Activated naive CD4-positive, alpha-beta T cell treated with anti-CD3 and anti-CD28 coated beads for 36 hours (primary cell): ENCODE measurements around the gene TAX1BP3. TPM values are rescaled to one million over a fixed set of nuclear protein-coding genes. Genes with fewer than 3 reads are reported as not detected.
A peak's percentile ranks its signal among the peaks of the same experiment; 100 is the strongest.

Experiments
- CTCF ChIA-PET: fragments of 350-600 bp; sonication (Branson Sonifier 250); formaldehyde crosslinking; loops from one replicate; lab custom pipeline; 2021; ENCODE audit warnings: antibody characterized with exemption; lab: Charles Lee
- DNase-seq: peaks from one replicate; pipeline ENCODE4 v3.0.0-alpha.2; 2020
- H3K27ac Mint-ChIP-seq: one replicate; pipeline ENCODE4 v1.8.0; 2021; ENCODE audit warnings: mild to moderate bottlenecking, mixed read lengths
- H3K27me3 Mint-ChIP-seq: one replicate; pipeline ENCODE4 v1.8.0; 2021; ENCODE audit warnings: low read depth, mixed read lengths
- H3K36me3 Mint-ChIP-seq: one replicate; pipeline ENCODE4 v1.8.0; 2021; ENCODE audit warnings: low read depth, mixed read lengths
- H3K4me1 Mint-ChIP-seq: one replicate; pipeline ENCODE4 v1.8.0; 2021; ENCODE audit warnings: low read depth, mixed read lengths
- H3K4me3 Mint-ChIP-seq: one replicate; pipeline ENCODE4 v1.8.0; 2021; ENCODE audit warnings: mild to moderate bottlenecking, moderate library complexity, mixed read lengths
- H3K9me3 Mint-ChIP-seq: one replicate; pipeline ENCODE4 v1.8.0; 2021; ENCODE audit warnings: mixed read lengths
- intact Hi-C: fragments of 100-400 bp; cut with micrococcal nuclease; formaldehyde crosslinking; loops from one replicate; pipeline ENCODE4 v1.15.1; 2023
- total RNA-seq, 2 experiments: library from RNA; stranded (reverse); gene quantifications; one replicate each; pipeline ENCODE4 v1.2.3, GENCODE V29; 2021

The TAX1BP3 gene
- total RNA-seq, 2 experiments from 2014 or later = 17.7 to 19.3 TPM

DNA sequence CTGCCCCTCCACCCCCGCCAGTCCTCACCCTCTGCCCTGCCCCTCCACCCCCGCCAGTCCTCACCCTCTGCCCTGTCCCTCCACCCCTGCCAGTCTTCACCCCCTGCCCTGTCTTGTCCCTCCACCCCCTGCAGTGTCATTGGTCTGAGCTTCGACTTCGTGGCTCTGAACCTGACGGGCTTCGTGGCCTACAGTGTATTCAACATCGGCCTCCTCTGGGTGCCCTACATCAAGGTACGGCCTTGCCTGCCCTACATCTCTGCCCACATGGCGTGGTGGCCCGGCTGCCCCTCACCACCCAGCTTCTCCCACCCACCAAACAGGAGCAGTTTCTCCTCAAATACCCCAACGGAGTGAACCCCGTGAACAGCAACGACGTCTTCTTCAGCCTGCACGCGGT lies 12.0 kb downstream of the TAX1BP3 start:
- Mint-ChIP-seq H3K27ac (no peak overlapping the region), H3K4me1 (no peaks in the 10 kb centered on the region), H3K36me3 (no peaks in the 10 kb centered on the region), H3K9me3 (no peaks in the 10 kb centered on the region), H3K27me3 (no peaks in the 10 kb centered on the region), H3K4me3 (no peak overlapping the region)
- intact Hi-C loops = no loop called here
- no peak for DNase-seq
- CTCF ChIA-PET = no interaction called here

DNA sequence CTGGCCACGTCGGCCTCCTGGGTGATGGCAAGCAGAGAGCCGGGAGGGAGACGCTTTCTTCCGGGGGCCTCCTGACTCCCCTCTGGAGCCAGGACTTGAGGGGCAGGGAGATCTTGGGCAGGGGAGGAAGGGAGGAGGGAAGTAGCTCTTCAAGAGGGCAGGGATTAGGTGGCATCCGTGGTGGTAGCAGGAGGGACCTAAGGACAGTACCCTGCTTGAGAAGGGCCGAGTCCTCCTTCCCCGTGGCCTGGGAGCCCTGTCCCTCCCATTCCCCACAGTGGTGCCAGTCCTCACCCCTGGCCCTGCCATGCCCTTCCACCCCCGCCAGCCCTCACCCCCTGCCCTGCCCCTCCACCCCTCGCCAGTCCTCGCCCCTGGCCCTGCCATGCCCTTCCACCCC lies 12.6 kb downstream of the TAX1BP3 start:
- no peak overlapping the region for H3K27ac Mint-ChIP-seq
- CTCF ChIA-PET = no interaction called here
- H3K4me1 Mint-ChIP-seq = no peaks in the 10 kb centered on the region
- DNase-seq = no peak
- H3K9me3 Mint-ChIP-seq = no peaks in the 10 kb centered on the region
- H3K36me3 Mint-ChIP-seq = no peaks in the 10 kb centered on the region
- intact Hi-C loops = no loop called here
- no peak overlapping the region for H3K4me3 Mint-ChIP-seq
- H3K27me3 Mint-ChIP-seq = no peaks in the 10 kb centered on the region

DNA sequence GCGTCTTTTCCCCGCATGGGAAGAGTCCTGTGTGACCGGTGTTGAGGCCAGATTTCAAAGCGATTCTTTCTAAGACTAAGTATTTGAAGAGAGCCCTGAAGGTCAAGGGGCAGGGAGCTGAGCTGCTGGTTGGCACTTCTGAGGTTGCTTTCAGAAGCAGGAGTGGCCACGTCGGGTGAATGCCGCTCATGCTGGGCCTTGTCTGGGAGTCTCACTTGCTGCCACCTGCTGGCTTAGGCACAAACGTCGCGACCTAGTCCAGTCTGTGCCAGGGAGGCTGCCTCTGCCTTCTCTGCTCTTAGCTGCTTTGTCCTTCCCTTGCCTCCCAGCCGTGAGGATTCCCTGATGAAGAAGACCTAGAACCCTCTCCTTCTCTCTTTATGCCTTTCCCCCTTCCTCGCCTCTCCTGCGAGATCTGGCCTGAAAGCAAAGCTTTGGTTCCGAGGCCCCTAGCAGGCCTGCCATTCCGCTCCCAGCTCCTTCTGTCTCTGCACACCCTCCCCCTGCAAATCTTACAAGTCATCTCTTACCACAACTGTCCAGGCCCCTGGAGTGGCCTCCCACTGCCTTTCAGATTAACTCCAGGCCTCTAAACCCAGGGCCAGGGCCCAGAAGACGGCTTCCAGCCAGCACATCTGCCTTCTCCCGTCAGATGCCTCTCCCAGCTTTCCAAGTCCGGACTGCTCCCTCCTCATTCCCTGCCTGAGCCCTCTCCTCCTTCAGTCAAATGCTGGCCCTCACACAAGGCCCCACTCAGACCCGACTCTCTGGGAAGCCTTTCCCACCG lies 20.4 kb downstream of the TAX1BP3 start:
- Mint-ChIP-seq H3K27ac (no peak overlapping the region), H3K36me3 (peaks cover 1% of the 10 kb centered on the region), H3K4me1 (no peaks in the 10 kb centered on the region), H3K4me3 (no peak overlapping the region), H3K9me3 (no peaks in the 10 kb centered on the region), H3K27me3 (no peaks in the 10 kb centered on the region)
- intact Hi-C loops = loop anchor here (1.0 to 2.0 kb wide), 2 partner anchors 46 to 113 kb away; no protein-coding TSS in a partner anchor
- CTCF ChIA-PET = interaction anchor here (0.6 to 1.8 kb wide), 9 partner anchors 11 to 1008 kb away, joined by 3 to 7 read pairs (median 4); no protein-coding TSS in a partner anchor
- DNase-seq = peak; percentile 71

DNA sequence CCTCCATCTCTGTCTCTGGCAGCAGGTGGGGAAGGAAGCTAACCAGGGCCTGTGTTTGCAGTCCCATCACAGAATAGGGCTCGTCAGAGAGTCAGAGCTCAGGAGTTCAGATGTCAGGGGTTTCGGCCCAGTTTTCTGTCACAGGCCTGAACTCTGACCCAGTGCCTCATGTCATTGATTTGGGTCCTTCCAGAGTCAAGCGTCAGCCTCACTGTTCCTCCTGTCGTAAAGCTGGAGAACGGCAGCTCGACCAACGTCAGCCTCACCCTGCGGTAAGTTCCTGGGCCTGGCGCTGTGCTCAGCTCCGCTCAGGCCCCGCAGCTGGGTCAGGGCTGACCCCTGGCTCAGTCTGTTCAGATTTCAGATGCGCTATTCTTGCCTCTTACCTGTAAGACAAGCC lies 21.1 kb downstream of the TAX1BP3 start:
- no peak for DNase-seq
- H3K27me3 Mint-ChIP-seq = no peaks in the 10 kb centered on the region
- no peaks in the 10 kb centered on the region for H3K4me1 Mint-ChIP-seq
- H3K4me3 Mint-ChIP-seq = no peak overlapping the region
- intact Hi-C loops = no loop called here
- H3K27ac Mint-ChIP-seq = no peak overlapping the region
- CTCF ChIA-PET = interaction anchor here (0.7 to 1.8 kb wide), 8 partner anchors 10 to 615 kb away, joined by 3 to 7 read pairs (median 4); no protein-coding TSS in a partner anchor
- H3K36me3 Mint-ChIP-seq = peaks cover 1% of the 10 kb centered on the region
- H3K9me3 Mint-ChIP-seq = no peaks in the 10 kb centered on the region

DNA sequence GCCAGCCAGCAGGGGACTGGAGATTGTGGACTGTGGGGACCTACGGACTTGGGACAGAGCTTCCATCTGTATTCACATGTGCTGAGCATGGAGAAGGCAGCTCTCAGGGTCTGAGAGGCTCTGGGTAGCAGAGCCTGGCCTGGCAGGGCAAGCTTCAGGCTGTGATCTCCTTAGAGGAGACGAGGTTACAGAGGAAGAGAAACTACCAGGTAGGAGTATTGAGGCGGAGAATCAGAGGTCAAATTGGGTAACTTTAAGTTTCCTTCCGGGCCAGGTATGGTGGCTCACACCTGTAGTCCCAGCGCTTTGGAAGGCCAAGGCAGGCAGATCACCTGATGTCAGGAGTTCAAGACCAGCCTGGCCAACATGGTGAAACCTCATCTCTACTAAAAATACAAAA lies 23.1 kb downstream of the TAX1BP3 start:
- intact Hi-C loops = no loop called here
- DNase-seq = no peak
- peaks cover under 1% of the 10 kb centered on the region for H3K4me1 Mint-ChIP-seq
- H3K36me3 Mint-ChIP-seq = peaks cover 1% of the 10 kb centered on the region
- no peak overlapping the region for H3K27ac Mint-ChIP-seq
- CTCF ChIA-PET = no interaction called here
- H3K9me3 Mint-ChIP-seq = no peaks in the 10 kb centered on the region
- no peaks in the 10 kb centered on the region for H3K27me3 Mint-ChIP-seq
- H3K4me3 Mint-ChIP-seq = no peak overlapping the region

DNA sequence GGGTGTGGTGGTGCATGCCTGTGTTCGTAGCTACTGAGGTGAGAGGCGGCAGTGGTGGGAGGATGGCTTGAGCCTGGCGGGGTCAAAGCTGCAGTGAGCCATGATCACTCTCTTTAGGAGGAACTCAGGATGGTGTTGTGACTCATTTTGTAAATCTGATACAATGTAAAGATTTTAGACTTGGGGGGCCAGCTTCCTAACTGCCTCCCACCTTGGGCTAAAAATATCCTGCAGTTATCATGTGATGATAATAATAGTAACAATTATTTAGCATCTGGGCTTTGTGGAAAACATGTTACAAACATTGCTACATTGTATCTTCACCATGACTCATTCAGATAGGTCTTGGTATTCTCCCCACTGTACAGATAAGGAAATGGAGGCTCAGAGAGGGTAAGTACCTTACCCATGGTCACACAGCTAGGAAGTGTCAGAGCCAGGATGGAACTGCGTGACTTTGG lies 24.5 kb downstream of the TAX1BP3 start:
- intact Hi-C loops = no loop called here
- Mint-ChIP-seq H3K9me3 (no peaks in the 10 kb centered on the region), H3K36me3 (peaks cover 4% of the 10 kb centered on the region), H3K4me1 (peaks cover 8% of the 10 kb centered on the region), H3K4me3 (no peak overlapping the region), H3K27me3 (no peaks in the 10 kb centered on the region), H3K27ac (no peak overlapping the region)
- CTCF ChIA-PET = no interaction called here
- no peak for DNase-seq

DNA sequence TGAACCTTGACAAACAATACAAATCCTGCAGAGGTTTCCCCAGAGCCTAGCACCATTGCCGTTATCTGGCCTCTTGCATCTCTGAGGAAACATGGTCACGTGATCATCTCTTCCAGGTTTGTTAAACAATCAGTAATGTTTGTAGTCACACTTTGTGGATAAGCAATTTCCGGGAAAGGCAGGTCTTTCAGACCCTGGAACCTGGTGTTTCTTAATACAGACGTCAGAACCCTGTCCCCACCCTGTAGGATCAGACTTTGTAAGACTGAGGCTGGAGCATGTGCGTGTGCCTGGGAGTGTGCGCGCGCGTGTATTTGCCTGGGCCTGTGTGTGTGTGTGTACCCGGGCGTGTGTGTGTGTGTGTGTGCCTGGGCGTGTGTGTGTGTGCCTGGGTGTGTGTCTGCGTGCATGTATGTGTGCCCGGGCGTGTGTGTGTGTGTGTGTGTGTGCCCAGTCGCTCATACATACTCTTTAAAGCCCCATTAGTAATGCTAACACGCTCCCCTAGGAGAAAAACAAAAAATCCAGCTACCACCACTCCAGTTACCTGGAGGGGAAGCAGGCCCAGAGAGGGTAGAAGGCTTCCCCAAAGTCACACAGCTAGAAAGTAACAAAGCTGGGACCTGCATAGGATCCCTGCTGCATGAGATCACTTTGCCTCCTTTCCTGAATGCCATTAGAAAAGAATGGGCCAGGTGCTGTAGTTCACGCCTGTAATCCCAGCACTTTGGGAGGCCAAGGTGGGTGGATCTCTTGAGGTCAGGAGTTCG lies 26.5 kb downstream of the TAX1BP3 start:
- peak overlapping the region; percentile 46 for H3K27ac Mint-ChIP-seq
- H3K4me1 Mint-ChIP-seq = peaks cover 21% of the 10 kb centered on the region
- intact Hi-C loops = no loop called here
- H3K27me3 Mint-ChIP-seq = no peaks in the 10 kb centered on the region
- H3K9me3 Mint-ChIP-seq = no peaks in the 10 kb centered on the region
- no peak overlapping the region for H3K4me3 Mint-ChIP-seq
- H3K36me3 Mint-ChIP-seq = peaks cover 4% of the 10 kb centered on the region
- CTCF ChIA-PET = interaction anchor here (0.6 kb wide), 1 partner anchor 15 kb away, joined by 4 read pairs; no protein-coding TSS in a partner anchor
- no peak for DNase-seq

DNA sequence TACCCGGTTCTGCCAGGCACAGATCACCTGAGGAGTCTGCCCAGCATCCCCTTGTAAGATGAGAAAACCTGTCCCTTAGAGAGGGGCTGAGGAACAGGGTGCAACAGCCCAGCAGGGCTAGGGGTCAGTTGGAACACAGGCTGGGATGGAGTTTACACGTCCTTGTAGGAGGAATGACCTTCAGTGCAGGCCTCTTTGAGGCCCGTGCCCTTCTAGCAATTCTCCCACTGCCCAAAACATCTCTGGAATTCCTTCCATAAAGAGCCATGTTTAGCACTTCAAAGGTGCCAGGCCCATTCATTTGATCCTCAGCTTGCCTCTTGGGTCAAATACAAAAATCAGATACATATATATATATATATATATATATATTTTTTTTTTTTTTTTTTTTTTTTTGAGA lies 27.4 kb downstream of the TAX1BP3 start:
- CTCF ChIA-PET = interaction anchor here (1.1 kb wide), 1 partner anchor 10 kb away, joined by 4 read pairs; no protein-coding TSS in a partner anchor
- no peaks in the 10 kb centered on the region for H3K9me3 Mint-ChIP-seq
- intact Hi-C loops = no loop called here
- no peak overlapping the region for H3K27ac Mint-ChIP-seq
- H3K4me1 Mint-ChIP-seq = peaks cover 21% of the 10 kb centered on the region
- no peaks in the 10 kb centered on the region for H3K27me3 Mint-ChIP-seq
- DNase-seq = no peak
- H3K4me3 Mint-ChIP-seq = no peak overlapping the region
- H3K36me3 Mint-ChIP-seq = peaks cover 4% of the 10 kb centered on the region

DNA sequence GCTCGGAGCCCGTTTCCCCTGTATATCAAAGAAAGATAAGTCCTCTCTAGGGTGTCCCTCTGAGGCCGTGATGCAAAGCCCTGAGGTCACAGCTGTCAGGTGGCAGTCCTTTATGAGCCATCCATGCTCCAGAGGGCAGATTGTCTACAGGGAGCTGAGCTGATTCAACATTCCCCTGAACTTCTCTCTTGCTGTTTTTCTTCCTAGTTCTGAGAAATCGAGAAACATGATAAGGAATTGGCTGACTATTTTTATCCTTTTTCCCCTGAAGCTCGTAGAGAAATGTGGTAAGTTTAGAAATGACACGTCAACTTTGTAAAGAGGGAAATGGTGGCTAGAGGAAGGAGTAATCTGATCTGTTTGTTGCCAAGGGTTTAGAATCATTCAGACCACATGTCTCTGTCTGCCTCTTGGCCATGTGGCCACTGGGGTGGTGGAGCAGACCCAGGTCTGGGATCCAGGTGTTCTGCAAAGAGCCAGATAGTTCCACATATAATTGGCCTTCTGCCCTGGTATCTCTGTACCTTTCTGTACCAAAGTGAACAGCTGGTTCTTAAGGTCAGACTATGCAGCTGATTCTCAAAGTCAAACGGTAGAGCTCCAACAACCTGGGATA lies 28.3 kb downstream of the TAX1BP3 start:
- H3K4me1 Mint-ChIP-seq = peaks cover 24% of the 10 kb centered on the region
- H3K9me3 Mint-ChIP-seq = no peaks in the 10 kb centered on the region
- peak overlapping the region; percentile 23 for H3K4me3 Mint-ChIP-seq
- H3K36me3 Mint-ChIP-seq = peaks cover 4% of the 10 kb centered on the region
- intact Hi-C loops = no loop called here
- peak; percentile 34 for DNase-seq
- H3K27me3 Mint-ChIP-seq = no peaks in the 10 kb centered on the region
- CTCF ChIA-PET = interaction anchor here (1.1 kb wide), 1 partner anchor 11 kb away, joined by 4 read pairs; no protein-coding TSS in a partner anchor
- H3K27ac Mint-ChIP-seq = peak overlapping the region; percentile 71

DNA sequence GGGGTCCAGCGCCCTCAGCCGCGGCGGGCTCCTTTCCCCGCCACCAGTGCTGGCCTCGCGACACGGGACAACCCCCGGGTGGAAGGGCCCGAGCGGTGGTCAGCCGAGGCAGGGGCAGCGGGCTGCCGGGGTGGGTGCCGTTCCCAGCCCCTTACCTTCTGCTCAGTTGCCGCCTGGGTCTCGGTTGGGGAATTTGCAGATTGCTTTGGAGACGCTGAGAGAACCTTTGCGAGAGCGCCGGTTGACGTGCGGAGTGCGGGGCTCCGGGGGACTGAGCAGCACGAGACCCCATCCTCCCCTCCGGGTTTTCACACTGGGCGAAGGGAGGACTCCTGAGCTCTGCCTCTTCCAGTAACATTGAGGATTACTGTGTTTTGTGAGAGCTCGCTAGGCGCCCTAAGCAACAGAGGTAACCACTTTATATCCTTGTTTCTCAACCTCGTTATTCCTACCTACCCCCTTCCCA lies 31.4 kb downstream of the TAX1BP3 start:
- no peak overlapping the region for H3K27ac Mint-ChIP-seq
- no peaks in the 10 kb centered on the region for H3K27me3 Mint-ChIP-seq
- peak overlapping the region; percentile 95 for H3K4me3 Mint-ChIP-seq
- peaks cover 2% of the 10 kb centered on the region for H3K36me3 Mint-ChIP-seq
- CTCF ChIA-PET = interaction anchor here (0.6 to 1.2 kb wide), 4 partner anchors 11 to 791 kb away, joined by 3 to 7 read pairs (median 3); no protein-coding TSS in a partner anchor
- peaks cover 30% of the 10 kb centered on the region for H3K4me1 Mint-ChIP-seq
- H3K9me3 Mint-ChIP-seq = no peaks in the 10 kb centered on the region
- DNase-seq = no peak
- intact Hi-C loops = loop anchor here (1.0 kb wide), 3 partner anchors 31 to 256 kb away; partner anchors contain the start of genes CAMKK1, EMC6, NCBP3 and TAX1BP3

DNA sequence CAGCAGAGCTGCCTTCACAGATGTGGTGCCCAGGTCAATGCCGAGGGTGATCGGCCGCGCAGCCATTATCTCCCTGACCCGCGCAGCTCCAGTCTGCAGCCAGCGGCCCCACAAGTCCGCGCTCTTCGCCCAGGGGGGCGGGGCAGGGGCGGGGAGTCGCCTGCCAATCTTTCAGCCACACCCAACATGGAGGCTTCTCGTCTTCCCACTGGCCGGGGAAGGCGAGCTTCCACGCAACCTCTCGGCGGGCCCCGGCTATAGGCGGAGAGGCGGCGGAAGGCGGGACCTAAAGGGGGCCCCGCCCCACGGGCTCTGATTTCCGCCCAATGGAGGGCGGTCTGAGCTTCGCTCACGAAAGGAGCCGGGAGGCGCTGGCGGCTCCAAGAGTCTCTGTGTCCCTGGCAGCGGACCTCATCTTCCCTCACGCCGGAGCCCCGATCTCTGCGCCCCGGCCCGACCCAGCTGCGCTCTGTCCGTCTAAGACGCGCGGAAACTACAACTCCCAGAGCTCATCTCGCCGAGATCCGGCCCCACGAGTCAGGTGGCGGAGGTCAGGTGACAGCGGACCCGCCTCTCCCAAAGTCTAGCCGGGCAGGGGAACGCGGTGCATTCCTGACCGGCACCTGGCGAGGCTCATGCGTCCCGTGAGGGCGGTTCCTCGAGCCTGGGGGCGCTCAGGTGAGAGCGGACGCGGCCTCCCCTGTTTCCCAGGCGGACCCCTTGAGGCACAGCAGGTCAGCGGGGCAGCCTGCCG lies 32.0 kb downstream of the TAX1BP3 start, which contains the start of the genes CTNS and SHPK:
TSS of gene CTNS (plus strand) at position 607 of the 754 bp plus-strand sequence. CDS start 3,447 bp downstream, outside the sequence.
TSS of gene SHPK (minus strand) at position 97 of the 754 bp plus-strand sequence. CDS start at position 66, 31 bp downstream.
- peak within 1 kb of the TSS; percentile 95 for H3K4me3 Mint-ChIP-seq
- peak; percentile 95 for DNase-seq
- intact Hi-C loops = loop anchor here (1.0 kb wide), 3 partner anchors 32 to 257 kb away; partner anchors contain the start of genes CAMKK1, EMC6, NCBP3 and TAX1BP3

More for the DNA sequence above, 32.0 kb downstream of the TAX1BP3 start, which contains the start of the genes CTNS and SHPK:
- peaks cover 2% of the 10 kb centered on the region for H3K36me3 Mint-ChIP-seq
- H3K27ac Mint-ChIP-seq = peak within 1 kb of the TSS; percentile 99
- H3K9me3 Mint-ChIP-seq = no peaks in the 10 kb centered on the region
- CTCF ChIA-PET = interaction anchor here (0.7 to 1.2 kb wide), 2 partner anchors 100 to 192 kb away, joined by 3 read pairs; no protein-coding TSS in a partner anchor
- peaks cover 30% of the 10 kb centered on the region for H3K4me1 Mint-ChIP-seq
- H3K27me3 Mint-ChIP-seq = no peaks in the 10 kb centered on the region
